HCT116 (cell line): ENCODE results near the gene AMOTL1. TPM values are rescaled to one million over a fixed set of nuclear protein-coding genes. Genes with fewer than 3 reads are reported as not detected.

ENCODE experiments used
- ATAC-seq: fragments of 200-7000 bp; cut with Tn5 transposase; 2 replicates; pipeline ENCODE4 v1.9.1; 2020; ENCODE audit warnings: mild to moderate bottlenecking, moderate library complexity
- BruUV-seq: library from RNA; stranded (reverse); fragments of 400-500 nt; replicated peaks from 2 replicates; lab custom pipeline; 2021; lab: Mats Ljungman, UMichigan
- CTCF ChIA-PET: fragments of 300-600 bp; sonication (Branson Sonifier 250); formaldehyde crosslinking; loops from one replicate; lab custom pipeline; 2021; ENCODE audit warnings: antibody characterized with exemption; lab: Charles Lee
- POLR2A ChIA-PET: fragments of 300-600, 350-600 bp; sonication (Branson Sonifier 250); formaldehyde crosslinking; loops from one replicate; lab custom pipeline; 2021; ENCODE audit warnings: antibody characterized with exemption; lab: Charles Lee
- RAD21 ChIA-PET, 2 experiments: fragments of 300-600 bp; sonication (Branson Sonifier 250); formaldehyde crosslinking; loops; one replicate each; lab custom pipeline; 2023; ENCODE audit warnings: low total read pairs in 2 of 2; ENCODE audit not compliant: uncharacterized antibody in 2 of 2, unreplicated experiment in 2 of 2, low non-redundant PET in 1 of 2; lab: Charles Lee
- DNase-seq: peaks from one replicate; pipeline ENCODE4 v3.0.0-alpha.2; 2010; ENCODE audit warnings: low read depth, low spot score
- H2AFZ ChIP-seq: fragments of 200-600 bp; shearing (Covaris generic), sonication (generic); 2 replicates; pipeline ENCODE4 v1.6.1; 2017; ENCODE audit warnings: low read depth, mixed run types, mixed read lengths, antibody characterized with exemption, low read length; ENCODE audit not compliant: poor library complexity, severe bottlenecking
- H3K27ac ChIP-seq: 2 replicates; pipeline ENCODE4 v1.5.1; 2012; ENCODE audit warnings: low read depth, low read length
- H3K27me3 ChIP-seq: fragments of 200-600 bp; sonication (generic); 2 replicates; pipeline ENCODE4 v1.6.1; 2016; ENCODE audit warnings: mixed run types, low read length, mixed read lengths; ENCODE audit not compliant: insufficient read depth
- H3K36me3 ChIP-seq, 2 experiments: fragments of 200-500 bp in 1 of 2; fragments of 200-600 bp in 1 of 2; sonication (Bioruptor generic) in 1 of 2; sonication (generic) in 1 of 2; 2 replicates each; pipeline versions ENCODE4 v1.5.1 to v1.6.1; 2014 to 2016; ENCODE audit warnings: low read length in 2 of 2, inconsistent platforms in 1 of 2, mixed read lengths in 1 of 2, mixed run types in 1 of 2; ENCODE audit not compliant: insufficient read depth in 2 of 2, control insufficient read depth in 1 of 2
- H3K4me1 ChIP-seq, 2 experiments: fragments of 200-600 bp in 1 of 2; sonication (generic) in 1 of 2; 2 replicates each; pipeline versions ENCODE4 v1.5.1 to v1.6.1; 2012 to 2017; ENCODE audit warnings: low read length in 2 of 2, inconsistent platforms in 1 of 2, mild to moderate bottlenecking in 1 of 2, mixed read lengths in 1 of 2, mixed run types in 1 of 2, moderate library complexity in 1 of 2; ENCODE audit not compliant: insufficient read depth in 2 of 2, control insufficient read depth in 1 of 2
- H3K4me2 ChIP-seq: fragments of 200-600 bp; sonication (generic); 2 replicates; pipeline ENCODE4 v1.6.1; 2017; ENCODE audit warnings: mixed run types, low read length, mixed read lengths
- H3K4me3 ChIP-seq, 2 experiments: fragments of 200-600 bp in 1 of 2; sonication (generic) in 1 of 2; replicated peaks in 1 of 2; 2 replicates each; pipeline ENCODE4 v1.5.1; 2011 to 2016; ENCODE audit warnings: low read length in 2 of 2, control low read depth in 1 of 2, low read depth in 1 of 2, mild to moderate bottlenecking in 1 of 2, mixed read lengths in 1 of 2, mixed run types in 1 of 2
- H3K79me2 ChIP-seq: fragments of 200-600 bp; sonication (generic); 2 replicates; pipeline ENCODE4 v1.6.1; 2017; ENCODE audit warnings: mild to moderate bottlenecking, mixed run types, low read length, moderate library complexity, mixed read lengths; ENCODE audit not compliant: insufficient read depth
- H3K9ac ChIP-seq: fragments of 200-600 bp; sonication (generic); 2 replicates; pipeline ENCODE4 v1.6.1; 2016; ENCODE audit warnings: low read length, mixed read lengths
- H3K9me2 ChIP-seq: fragments of 200-600 bp; sonication (generic), shearing (Covaris generic); 2 replicates; pipeline ENCODE4 v1.6.1; 2017; ENCODE audit warnings: mixed run types, mild to moderate bottlenecking, moderate library complexity; ENCODE audit not compliant: insufficient read depth
- H3K9me3 ChIP-seq, 2 experiments: fragments of 200-500 bp in 1 of 2; fragments of 200-600 bp in 1 of 2; sonication (Bioruptor generic) in 1 of 2; sonication (generic) in 1 of 2; 2 replicates each; pipeline ENCODE4 v1.6.1; 2014 to 2017; ENCODE audit warnings: low read length in 2 of 2, mixed read lengths in 2 of 2, inconsistent platforms in 1 of 2, low read depth in 1 of 2, mild to moderate bottlenecking in 1 of 2, mixed run types in 1 of 2, moderate library complexity in 1 of 2; ENCODE audit not compliant: control insufficient read depth in 1 of 2, insufficient read depth in 1 of 2
- H4K20me1 ChIP-seq: fragments of 200-600 bp; sonication (generic), shearing (Covaris generic); 2 replicates; pipeline ENCODE4 v1.6.1; 2017; ENCODE audit warnings: mixed run types, mild to moderate bottlenecking, moderate library complexity; ENCODE audit not compliant: insufficient read depth
- CEBPB ChIP-seq: IDR thresholded peaks from 2 replicates; pipeline ENCODE4 v1.6.1; 2012; ENCODE audit warnings: low read depth
- EGR1 ChIP-seq: IDR thresholded peaks from 2 replicates; pipeline ENCODE4 v1.6.1; 2012; ENCODE audit warnings: low read depth
- ELF1 ChIP-seq: IDR thresholded peaks from 2 replicates; pipeline ENCODE4 v1.6.1; 2012; ENCODE audit warnings: low read depth, borderline replicate concordance
- EZH2 ChIP-seq: fragments of 200-600 bp; sonication (generic); IDR thresholded peaks from 2 replicates; pipeline ENCODE4 v1.6.1; 2017; ENCODE audit warnings: antibody characterized with exemption, mixed run types
- EZH2phosphoT487 ChIP-seq: fragments of 200-600 bp; IDR thresholded peaks from 2 replicates; pipeline ENCODE4 v1.6.1; 2018; ENCODE audit warnings: antibody characterized with exemption, borderline replicate concordance
- JUND ChIP-seq: IDR thresholded peaks from 2 replicates; pipeline ENCODE4 v1.6.1; 2012
- POLR2A ChIP-seq: IDR thresholded peaks from 2 replicates; pipeline ENCODE4 v1.7.0; 2011; ENCODE audit warnings: borderline replicate concordance; ENCODE audit not compliant: insufficient read depth, insufficient read length; ENCODE audit errors: extremely low read depth
- RAD21 ChIP-seq: IDR thresholded peaks from 2 replicates; pipeline ENCODE4 v1.6.1; 2012; ENCODE audit warnings: low read depth, mild to moderate bottlenecking
- SIN3A ChIP-seq: IDR thresholded peaks from 2 replicates; pipeline ENCODE4 v1.6.1; 2012; ENCODE audit warnings: low read depth
- SRF ChIP-seq: IDR thresholded peaks from 2 replicates; pipeline ENCODE4 v1.6.1; 2012; ENCODE audit warnings: low read depth
- ZFX ChIP-seq: fragments of 450-650 bp; IDR thresholded peaks from 2 replicates; pipeline ENCODE4 v1.6.1; 2017
- ZNF274 ChIP-seq: fragments of 200-500 bp; sonication (Bioruptor generic); IDR thresholded peaks from 2 replicates; pipeline ENCODE4 v1.6.1; 2014; ENCODE audit warnings: mild to moderate bottlenecking, low read depth, low read length, inconsistent platforms
- intact Hi-C: fragments of 100-400 bp; cut with micrococcal nuclease; formaldehyde crosslinking; loops from 2 replicates; pipeline ENCODE4 v1.10.0; 2022
- total RNA-seq: library from RNA; stranded (reverse); gene quantifications from one replicate; pipeline ENCODE4 v1.2.1, GENCODE V29; 2021; ENCODE audit not compliant: unreplicated experiment
- TF ChIP-seq, protein P1 (sequence below), 3 experiments: fragments of 200-600 bp in 1 of 3; sonication (generic) in 1 of 3; IDR thresholded peaks in 2 of 3; conservative IDR thresholded peaks in 1 of 3; 2 replicates each; pipeline ENCODE4 v1.5.1; 2012 to 2017; ENCODE audit warnings: low read depth in 2 of 3, low read length in 2 of 3, antibody characterized with exemption in 1 of 3, borderline replicate concordance in 1 of 3, control low read depth in 1 of 3, mild to moderate bottlenecking in 1 of 3, mixed read lengths in 1 of 3, mixed run types in 1 of 3, moderate library complexity in 1 of 3; ENCODE audit not compliant: insufficient read depth in 1 of 3
- TF ChIP-seq, protein P2 (sequence below): IDR thresholded peaks from 2 replicates; pipeline ENCODE4 v1.6.1; 2011; ENCODE audit warnings: mild to moderate bottlenecking, low read length, moderate library complexity; ENCODE audit not compliant: insufficient replicate concordance; ENCODE audit errors: extremely low read depth

Gene AMOTL1
- total RNA-seq, 1 experiment from 2014 or later: 27.6 TPM

DNA sequence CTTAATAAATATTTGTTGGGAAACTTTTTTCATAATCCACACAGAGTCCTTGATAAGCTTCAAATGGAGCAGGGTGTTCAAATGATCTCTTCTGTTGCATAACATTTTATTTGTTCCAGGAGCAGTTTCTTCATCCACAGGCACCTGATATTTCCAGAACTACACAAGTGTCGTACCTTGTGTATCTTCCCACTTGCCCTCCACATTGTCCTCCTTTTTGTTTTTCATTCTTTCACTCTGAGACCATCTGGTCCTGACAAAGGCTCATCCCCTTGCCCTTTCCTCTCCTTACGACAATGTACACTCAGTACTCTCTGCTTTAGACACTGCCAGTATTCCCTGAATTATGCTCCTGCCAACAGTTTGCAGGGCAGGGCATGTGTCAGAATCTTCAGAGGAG lies 5.2 kb upstream of the AMOTL1 start:
- BruUV-seq: no TSS peak
- no peaks in the 10 kb centered on the region for H3K9me2 ChIP-seq
- no peak for ATAC-seq
- ChIA-PET CTCF (interaction anchor here (1.3 to 3.0 kb wide), 2 partner anchors 140 to 142 kb away, joined by 3 to 35 read pairs; no protein-coding TSS in a partner anchor), RAD21 (interaction anchor here in 1 of 2 experiments (1.8 kb wide), 1 partner anchor 140 kb away, joined by 12 read pairs; no protein-coding TSS in a partner anchor), POLR2A (no interaction called here)
- no peaks in the 10 kb centered on the region for H3K9me3 ChIP-seq
- H4K20me1 ChIP-seq: no peaks in the 10 kb centered on the region
- H3K27ac ChIP-seq: no peak overlapping the region
- TF ChIP-seq EZH2phosphoT487 (no peak), RAD21 (no peak), JUND (no peak), ELF1 (no peak), SRF (no peak), EZH2 (no peak), SIN3A (no peak), CEBPB (no peak), ZFX (no peak), EGR1 (no peak), ZNF274 (no peak), POLR2A (no peak)
- TF ChIP-seq, protein P1, sequence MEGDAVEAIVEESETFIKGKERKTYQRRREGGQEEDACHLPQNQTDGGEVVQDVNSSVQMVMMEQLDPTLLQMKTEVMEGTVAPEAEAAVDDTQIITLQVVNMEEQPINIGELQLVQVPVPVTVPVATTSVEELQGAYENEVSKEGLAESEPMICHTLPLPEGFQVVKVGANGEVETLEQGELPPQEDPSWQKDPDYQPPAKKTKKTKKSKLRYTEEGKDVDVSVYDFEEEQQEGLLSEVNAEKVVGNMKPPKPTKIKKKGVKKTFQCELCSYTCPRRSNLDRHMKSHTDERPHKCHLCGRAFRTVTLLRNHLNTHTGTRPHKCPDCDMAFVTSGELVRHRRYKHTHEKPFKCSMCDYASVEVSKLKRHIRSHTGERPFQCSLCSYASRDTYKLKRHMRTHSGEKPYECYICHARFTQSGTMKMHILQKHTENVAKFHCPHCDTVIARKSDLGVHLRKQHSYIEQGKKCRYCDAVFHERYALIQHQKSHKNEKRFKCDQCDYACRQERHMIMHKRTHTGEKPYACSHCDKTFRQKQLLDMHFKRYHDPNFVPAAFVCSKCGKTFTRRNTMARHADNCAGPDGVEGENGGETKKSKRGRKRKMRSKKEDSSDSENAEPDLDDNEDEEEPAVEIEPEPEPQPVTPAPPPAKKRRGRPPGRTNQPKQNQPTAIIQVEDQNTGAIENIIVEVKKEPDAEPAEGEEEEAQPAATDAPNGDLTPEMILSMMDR (IDR thresholded peaks at IDR 0.05 in 2 of 3, conservative IDR thresholded peaks at IDR 0.05 in 1 of 3; ENCODE audit: borderline replicate concordance in 1 of 3, insufficient read depth in 1 of 3, low read depth in 2 of 3, low read length in 2 of 3): no peak
- TF ChIP-seq, protein P2, sequence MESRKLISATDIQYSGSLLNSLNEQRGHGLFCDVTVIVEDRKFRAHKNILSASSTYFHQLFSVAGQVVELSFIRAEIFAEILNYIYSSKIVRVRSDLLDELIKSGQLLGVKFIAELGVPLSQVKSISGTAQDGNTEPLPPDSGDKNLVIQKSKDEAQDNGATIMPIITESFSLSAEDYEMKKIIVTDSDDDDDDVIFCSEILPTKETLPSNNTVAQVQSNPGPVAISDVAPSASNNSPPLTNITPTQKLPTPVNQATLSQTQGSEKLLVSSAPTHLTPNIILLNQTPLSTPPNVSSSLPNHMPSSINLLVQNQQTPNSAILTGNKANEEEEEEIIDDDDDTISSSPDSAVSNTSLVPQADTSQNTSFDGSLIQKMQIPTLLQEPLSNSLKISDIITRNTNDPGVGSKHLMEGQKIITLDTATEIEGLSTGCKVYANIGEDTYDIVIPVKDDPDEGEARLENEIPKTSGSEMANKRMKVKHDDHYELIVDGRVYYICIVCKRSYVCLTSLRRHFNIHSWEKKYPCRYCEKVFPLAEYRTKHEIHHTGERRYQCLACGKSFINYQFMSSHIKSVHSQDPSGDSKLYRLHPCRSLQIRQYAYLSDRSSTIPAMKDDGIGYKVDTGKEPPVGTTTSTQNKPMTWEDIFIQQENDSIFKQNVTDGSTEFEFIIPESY: no peak
- H3K4me2 ChIP-seq: no peak overlapping the region
- no peak overlapping the region for H3K9ac ChIP-seq
- peaks cover 0 to 5% of the 10 kb centered on the region in 2 experiments; a peak in 2 of 4 replicates for H3K4me1 ChIP-seq
- H3K4me3 ChIP-seq: no peak overlapping the region
- H3K36me3 ChIP-seq: no peaks in the 10 kb centered on the region
- no peaks in the 10 kb centered on the region for H3K79me2 ChIP-seq
- no peak overlapping the region for H2AFZ ChIP-seq
- DNase-seq: no peak
- no peaks in the 10 kb centered on the region for H3K27me3 ChIP-seq
- intact Hi-C loops: loop anchor here (1.0 to 10.0 kb wide), 2 partner anchors 140 to 392 kb away; no protein-coding TSS in a partner anchor
